Measurements from ENCODE around the gene DPY19L1.
A peak's percentile ranks its signal among the peaks of the same experiment; 100 is the strongest.
"Not testable (repeated sequence)": the region's sequence is repeated elsewhere in the genome, so short reads cannot be mapped to it uniquely, and the experiment has no call there.

The DPY19L1 gene

DNA sequence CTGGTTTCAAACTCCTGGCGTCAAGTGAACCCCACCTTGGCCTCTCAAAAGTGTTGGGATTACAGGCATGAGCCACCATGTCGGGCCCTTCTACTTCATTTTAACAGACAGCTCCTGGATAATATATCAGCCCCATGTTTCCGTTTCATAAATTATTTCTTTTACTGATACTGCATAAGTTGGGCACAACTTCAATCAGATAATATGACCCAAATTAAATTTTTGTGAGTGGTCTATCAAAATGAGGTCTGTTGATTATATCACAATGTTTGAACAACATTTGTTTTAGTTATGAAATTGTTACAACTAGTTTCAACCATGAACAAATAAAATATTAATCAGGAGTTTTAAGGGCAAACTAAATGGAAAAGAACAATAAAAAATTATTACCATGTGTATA, 70.8 kb downstream of the DPY19L1 start:
- not testable (repeated sequence) for ATAC-seq
- TF ChIP-seq TCF4 (CRISPR knock-in tag; IDR thresholded peaks at IDR 0.05; ENCODE audit: borderline replicate concordance) = peak; percentile 86

DNA sequence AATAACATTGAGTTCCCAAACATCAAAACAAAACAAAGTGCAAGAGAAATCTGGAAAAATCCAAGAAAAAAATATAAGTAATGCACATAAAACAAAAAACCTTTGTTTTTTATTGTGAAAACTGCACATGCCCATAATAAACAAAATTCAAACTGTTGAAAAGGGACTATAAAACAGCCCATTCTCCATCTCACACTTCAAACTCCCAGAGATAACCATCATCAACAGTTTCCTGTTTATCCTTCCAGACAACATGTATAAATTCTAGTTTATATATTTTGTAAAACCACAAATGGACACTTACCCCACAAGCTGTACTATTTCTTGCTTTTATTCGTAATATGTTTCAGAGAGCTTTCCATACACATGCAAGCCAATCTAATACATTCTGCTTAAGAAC, 79.3 kb downstream of the DPY19L1 start:
- no peak for ATAC-seq

DNA sequence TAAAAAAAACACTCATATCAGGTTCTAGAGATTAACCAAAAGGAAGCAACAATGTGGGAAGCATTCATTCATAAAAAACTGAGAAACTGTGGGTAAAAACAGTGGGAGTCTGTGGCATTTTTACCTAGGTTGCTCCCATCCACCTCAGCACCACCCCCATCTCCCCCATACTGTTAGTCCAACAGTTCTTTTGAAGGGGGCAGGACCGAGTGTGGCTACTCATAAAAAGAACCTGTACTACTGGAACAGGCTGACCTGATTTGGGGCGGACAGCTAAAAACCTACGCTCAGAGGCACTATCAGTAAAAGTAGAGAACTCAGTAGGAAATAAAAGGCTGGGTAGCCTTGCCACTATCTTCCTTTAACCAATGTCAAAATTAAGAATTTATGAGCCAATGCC, 84.5 kb downstream of the DPY19L1 start:
- no peak for ATAC-seq
- TF ChIP-seq TOX (CRISPR knock-in tag; IDR thresholded peaks at IDR 0.05; ENCODE audit: borderline replicate concordance) = no peak
- no peak for TF ChIP-seq ZFP3 (CRISPR knock-in tag; IDR thresholded peaks at IDR 0.05)
- TF ChIP-seq CSDC2 (CRISPR knock-in tag; IDR thresholded peaks at IDR 0.05) = no peak

More for the DNA sequence above, 79.3 kb downstream of the DPY19L1 start:
- TF ChIP-seq, protein P1, sequence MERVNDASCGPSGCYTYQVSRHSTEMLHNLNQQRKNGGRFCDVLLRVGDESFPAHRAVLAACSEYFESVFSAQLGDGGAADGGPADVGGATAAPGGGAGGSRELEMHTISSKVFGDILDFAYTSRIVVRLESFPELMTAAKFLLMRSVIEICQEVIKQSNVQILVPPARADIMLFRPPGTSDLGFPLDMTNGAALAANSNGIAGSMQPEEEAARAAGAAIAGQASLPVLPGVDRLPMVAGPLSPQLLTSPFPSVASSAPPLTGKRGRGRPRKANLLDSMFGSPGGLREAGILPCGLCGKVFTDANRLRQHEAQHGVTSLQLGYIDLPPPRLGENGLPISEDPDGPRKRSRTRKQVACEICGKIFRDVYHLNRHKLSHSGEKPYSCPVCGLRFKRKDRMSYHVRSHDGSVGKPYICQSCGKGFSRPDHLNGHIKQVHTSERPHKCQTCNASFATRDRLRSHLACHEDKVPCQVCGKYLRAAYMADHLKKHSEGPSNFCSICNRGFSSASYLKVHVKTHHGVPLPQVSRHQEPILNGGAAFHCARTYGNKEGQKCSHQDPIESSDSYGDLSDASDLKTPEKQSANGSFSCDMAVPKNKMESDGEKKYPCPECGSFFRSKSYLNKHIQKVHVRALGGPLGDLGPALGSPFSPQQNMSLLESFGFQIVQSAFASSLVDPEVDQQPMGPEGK (CRISPR knock-in tag; IDR thresholded peaks at IDR 0.05; ENCODE audit: borderline replicate concordance) = no peak
- TF ChIP-seq ARNTL (CRISPR knock-in tag; IDR thresholded peaks at IDR 0.05; ENCODE audit: borderline replicate concordance, low read depth) (no peak), ZNF565 (CRISPR knock-in tag; conservative IDR thresholded peaks at IDR 0.05; ENCODE audit: low read depth) (no peak), OSR1 (CRISPR knock-in tag; IDR thresholded peaks at IDR 0.05) (no peak), PPARA (CRISPR knock-in tag; IDR thresholded peaks at IDR 0.05; ENCODE audit: borderline replicate concordance) (no peak), ZNF8 (CRISPR knock-in tag; IDR thresholded peaks at IDR 0.05) (no peak), BACH2 (CRISPR knock-in tag; IDR thresholded peaks at IDR 0.05; ENCODE audit: borderline replicate concordance) (no peak), ZFP30 (CRISPR knock-in tag; IDR thresholded peaks at IDR 0.05) (no peak)
- TF ChIP-seq, protein P2, sequence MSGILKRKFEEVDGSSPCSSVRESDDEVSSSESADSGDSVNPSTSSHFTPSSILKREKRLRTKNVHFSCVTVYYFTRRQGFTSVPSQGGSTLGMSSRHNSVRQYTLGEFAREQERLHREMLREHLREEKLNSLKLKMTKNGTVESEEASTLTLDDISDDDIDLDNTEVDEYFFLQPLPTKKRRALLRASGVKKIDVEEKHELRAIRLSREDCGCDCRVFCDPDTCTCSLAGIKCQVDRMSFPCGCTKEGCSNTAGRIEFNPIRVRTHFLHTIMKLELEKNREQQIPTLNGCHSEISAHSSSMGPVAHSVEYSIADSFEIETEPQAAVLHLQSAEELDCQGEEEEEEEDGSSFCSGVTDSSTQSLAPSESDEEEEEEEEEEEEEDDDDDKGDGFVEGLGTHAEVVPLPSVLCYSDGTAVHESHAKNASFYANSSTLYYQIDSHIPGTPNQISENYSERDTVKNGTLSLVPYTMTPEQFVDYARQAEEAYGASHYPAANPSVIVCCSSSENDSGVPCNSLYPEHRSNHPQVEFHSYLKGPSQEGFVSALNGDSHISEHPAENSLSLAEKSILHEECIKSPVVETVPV (CRISPR knock-in tag; IDR thresholded peaks at IDR 0.05) = no peak
- TF ChIP-seq, protein P3, sequence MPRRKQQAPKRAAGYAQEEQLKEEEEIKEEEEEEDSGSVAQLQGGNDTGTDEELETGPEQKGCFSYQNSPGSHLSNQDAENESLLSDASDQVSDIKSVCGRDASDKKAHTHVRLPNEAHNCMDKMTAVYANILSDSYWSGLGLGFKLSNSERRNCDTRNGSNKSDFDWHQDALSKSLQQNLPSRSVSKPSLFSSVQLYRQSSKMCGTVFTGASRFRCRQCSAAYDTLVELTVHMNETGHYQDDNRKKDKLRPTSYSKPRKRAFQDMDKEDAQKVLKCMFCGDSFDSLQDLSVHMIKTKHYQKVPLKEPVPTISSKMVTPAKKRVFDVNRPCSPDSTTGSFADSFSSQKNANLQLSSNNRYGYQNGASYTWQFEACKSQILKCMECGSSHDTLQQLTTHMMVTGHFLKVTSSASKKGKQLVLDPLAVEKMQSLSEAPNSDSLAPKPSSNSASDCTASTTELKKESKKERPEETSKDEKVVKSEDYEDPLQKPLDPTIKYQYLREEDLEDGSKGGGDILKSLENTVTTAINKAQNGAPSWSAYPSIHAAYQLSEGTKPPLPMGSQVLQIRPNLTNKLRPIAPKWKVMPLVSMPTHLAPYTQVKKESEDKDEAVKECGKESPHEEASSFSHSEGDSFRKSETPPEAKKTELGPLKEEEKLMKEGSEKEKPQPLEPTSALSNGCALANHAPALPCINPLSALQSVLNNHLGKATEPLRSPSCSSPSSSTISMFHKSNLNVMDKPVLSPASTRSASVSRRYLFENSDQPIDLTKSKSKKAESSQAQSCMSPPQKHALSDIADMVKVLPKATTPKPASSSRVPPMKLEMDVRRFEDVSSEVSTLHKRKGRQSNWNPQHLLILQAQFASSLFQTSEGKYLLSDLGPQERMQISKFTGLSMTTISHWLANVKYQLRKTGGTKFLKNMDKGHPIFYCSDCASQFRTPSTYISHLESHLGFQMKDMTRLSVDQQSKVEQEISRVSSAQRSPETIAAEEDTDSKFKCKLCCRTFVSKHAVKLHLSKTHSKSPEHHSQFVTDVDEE (CRISPR knock-in tag; IDR thresholded peaks at IDR 0.05) = no peak

DNA sequence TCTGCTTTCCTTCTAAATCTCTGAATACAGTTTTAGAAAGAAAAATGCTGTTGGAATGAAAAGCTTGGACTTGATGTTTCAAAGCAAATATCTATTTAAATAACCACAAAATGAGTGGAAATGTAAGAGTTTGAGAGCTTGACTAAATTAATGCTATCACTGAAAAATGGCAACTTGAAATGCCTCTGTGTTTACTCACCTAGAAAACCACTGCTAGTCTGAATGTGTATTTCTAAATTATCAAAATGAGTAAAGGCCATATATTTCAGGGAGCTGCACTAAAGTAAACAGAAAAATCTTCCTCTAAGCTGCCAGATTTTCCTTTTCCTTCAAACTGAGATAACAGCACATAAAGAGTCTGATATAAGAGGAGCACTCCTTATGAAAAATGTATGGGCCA, 87.9 kb downstream of the DPY19L1 start:
- TF ChIP-seq ZNF565 (CRISPR knock-in tag; conservative IDR thresholded peaks at IDR 0.05; ENCODE audit: low read depth) = no peak
- TF ChIP-seq, protein P1 (CRISPR knock-in tag; IDR thresholded peaks at IDR 0.05; ENCODE audit: borderline replicate concordance) = no peak
- TF ChIP-seq, protein P2 (CRISPR knock-in tag; IDR thresholded peaks at IDR 0.05) = no peak
- TF ChIP-seq ZFP30 (CRISPR knock-in tag; IDR thresholded peaks at IDR 0.05) = no peak
- TF ChIP-seq GLIS3 (CRISPR knock-in tag; IDR thresholded peaks at IDR 0.05) = no peak
- no peak for TF ChIP-seq ZFP3 (CRISPR knock-in tag; IDR thresholded peaks at IDR 0.05)
- TF ChIP-seq RARB (CRISPR knock-in tag; IDR thresholded peaks at IDR 0.05) = no peak
- TF ChIP-seq ZNF8 (CRISPR knock-in tag; IDR thresholded peaks at IDR 0.05) = no peak
- TF ChIP-seq, protein P3 (CRISPR knock-in tag; IDR thresholded peaks at IDR 0.05) = no peak
- TF ChIP-seq ZC3H10 (CRISPR knock-in tag; IDR thresholded peaks at IDR 0.05) = no peak
- TF ChIP-seq ESRRG (CRISPR knock-in tag; IDR thresholded peaks at IDR 0.05) = no peak
- no peak for TF ChIP-seq ISL1 (CRISPR knock-in tag; IDR thresholded peaks at IDR 0.05)
- no peak for TF ChIP-seq OSR1 (CRISPR knock-in tag; IDR thresholded peaks at IDR 0.05)
- no peak for TF ChIP-seq ZNF70 (CRISPR knock-in tag; IDR thresholded peaks at IDR 0.05)
- TF ChIP-seq CSDC2 (CRISPR knock-in tag; IDR thresholded peaks at IDR 0.05) = no peak
- TF ChIP-seq, protein P4, sequence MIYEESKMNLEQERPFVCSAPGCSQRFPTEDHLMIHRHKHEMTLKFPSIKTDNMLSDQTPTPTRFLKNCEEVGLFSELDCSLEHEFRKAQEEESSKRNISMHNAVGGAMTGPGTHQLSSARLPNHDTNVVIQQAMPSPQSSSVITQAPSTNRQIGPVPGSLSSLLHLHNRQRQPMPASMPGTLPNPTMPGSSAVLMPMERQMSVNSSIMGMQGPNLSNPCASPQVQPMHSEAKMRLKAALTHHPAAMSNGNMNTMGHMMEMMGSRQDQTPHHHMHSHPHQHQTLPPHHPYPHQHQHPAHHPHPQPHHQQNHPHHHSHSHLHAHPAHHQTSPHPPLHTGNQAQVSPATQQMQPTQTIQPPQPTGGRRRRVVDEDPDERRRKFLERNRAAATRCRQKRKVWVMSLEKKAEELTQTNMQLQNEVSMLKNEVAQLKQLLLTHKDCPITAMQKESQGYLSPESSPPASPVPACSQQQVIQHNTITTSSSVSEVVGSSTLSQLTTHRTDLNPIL (CRISPR knock-in tag; IDR thresholded peaks at IDR 0.05; ENCODE audit: low read depth) = no peak
- TF ChIP-seq BACH2 (CRISPR knock-in tag; IDR thresholded peaks at IDR 0.05; ENCODE audit: borderline replicate concordance) = no peak
- peak; percentile 37; the same call in 2 of the 3 replicates for ATAC-seq

DNA sequence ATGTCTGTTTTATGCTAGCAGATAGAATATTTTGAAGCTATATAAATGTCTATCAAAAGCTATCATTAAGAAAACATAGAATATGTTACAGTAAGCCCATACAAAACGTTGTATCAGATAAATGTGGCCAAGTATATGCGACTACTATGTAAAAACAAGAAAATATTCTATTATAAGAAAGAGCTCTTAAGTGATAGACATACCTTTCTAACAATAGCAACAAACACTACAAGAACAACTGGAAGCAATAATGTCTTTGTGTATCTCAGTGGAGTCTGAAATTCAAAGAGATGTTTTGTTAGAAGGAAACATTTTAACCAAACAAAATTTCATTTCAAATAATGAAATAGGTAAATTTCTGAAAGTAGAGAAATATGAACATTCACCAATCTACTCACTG, 89.9 kb downstream of the DPY19L1 start:
- ATAC-seq = not testable (repeated sequence)

Data from SK-N-SH treated with all-trans-retinoic acid at 6 μM for 48 hours (cell line).